ENCODE measurements around the gene ZSCAN32. TPM values are rescaled to one million over a fixed set of nuclear protein-coding genes. Genes with fewer than 3 reads are reported as not detected.

Gene ZSCAN32
- polyA plus RNA-seq, 1 of the 3 experiments (the other 2 are of a cell fraction): 10.8 TPM

DNA sequence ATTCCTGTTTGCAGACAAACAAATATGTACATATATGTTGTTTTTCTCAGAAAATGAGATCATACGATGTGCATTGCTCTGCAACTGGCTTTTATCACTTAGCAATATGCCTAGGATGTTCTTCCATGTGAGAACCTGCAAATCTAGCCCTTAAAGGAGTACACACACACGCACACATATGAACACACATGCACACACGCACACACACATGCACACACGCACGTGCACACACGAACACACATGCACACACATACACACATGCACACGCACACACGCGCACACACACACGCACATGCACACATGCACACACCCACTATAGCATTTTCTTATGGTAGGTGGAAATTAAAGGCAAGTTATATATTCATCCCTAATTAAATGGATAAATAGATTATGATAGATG lies 53.2 kb downstream of the ZSCAN32 start:
- WGBS (ENCODE audit: low lambda C conversion rate): 11% methylated on average over 10 of the region's 10 CpGs
- H3K9me3 ChIP-seq: no peaks in the 10 kb centered on the region
- H3K27me3 ChIP-seq (ENCODE audit: insufficient read depth): peaks cover 30% of the 10 kb centered on the region
- no peaks in the 10 kb centered on the region for H3K79me2 ChIP-seq (ENCODE audit: insufficient read depth)
- TF ChIP-seq TCF12 (IDR thresholded peaks at IDR 0.05) (no peak), GABPA (IDR thresholded peaks at IDR 0.05; ENCODE audit: low read depth) (no peak), MXI1 (IDR thresholded peaks at IDR 0.05; ENCODE audit: low read depth, low read length) (no peak), RXRA (IDR thresholded peaks at IDR 0.05; ENCODE audit: borderline replicate concordance, low read depth) (no peak), TEAD4 (IDR thresholded peaks at IDR 0.05; ENCODE audit: borderline replicate concordance, insufficient read depth) (no peak), YY1 (IDR thresholded peaks at IDR 0.05; ENCODE audit: low read depth) (no peak)
- TF ChIP-seq, protein P1, sequence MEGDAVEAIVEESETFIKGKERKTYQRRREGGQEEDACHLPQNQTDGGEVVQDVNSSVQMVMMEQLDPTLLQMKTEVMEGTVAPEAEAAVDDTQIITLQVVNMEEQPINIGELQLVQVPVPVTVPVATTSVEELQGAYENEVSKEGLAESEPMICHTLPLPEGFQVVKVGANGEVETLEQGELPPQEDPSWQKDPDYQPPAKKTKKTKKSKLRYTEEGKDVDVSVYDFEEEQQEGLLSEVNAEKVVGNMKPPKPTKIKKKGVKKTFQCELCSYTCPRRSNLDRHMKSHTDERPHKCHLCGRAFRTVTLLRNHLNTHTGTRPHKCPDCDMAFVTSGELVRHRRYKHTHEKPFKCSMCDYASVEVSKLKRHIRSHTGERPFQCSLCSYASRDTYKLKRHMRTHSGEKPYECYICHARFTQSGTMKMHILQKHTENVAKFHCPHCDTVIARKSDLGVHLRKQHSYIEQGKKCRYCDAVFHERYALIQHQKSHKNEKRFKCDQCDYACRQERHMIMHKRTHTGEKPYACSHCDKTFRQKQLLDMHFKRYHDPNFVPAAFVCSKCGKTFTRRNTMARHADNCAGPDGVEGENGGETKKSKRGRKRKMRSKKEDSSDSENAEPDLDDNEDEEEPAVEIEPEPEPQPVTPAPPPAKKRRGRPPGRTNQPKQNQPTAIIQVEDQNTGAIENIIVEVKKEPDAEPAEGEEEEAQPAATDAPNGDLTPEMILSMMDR (IDR thresholded peaks at IDR 0.05): no peak
- TF ChIP-seq, protein P2, sequence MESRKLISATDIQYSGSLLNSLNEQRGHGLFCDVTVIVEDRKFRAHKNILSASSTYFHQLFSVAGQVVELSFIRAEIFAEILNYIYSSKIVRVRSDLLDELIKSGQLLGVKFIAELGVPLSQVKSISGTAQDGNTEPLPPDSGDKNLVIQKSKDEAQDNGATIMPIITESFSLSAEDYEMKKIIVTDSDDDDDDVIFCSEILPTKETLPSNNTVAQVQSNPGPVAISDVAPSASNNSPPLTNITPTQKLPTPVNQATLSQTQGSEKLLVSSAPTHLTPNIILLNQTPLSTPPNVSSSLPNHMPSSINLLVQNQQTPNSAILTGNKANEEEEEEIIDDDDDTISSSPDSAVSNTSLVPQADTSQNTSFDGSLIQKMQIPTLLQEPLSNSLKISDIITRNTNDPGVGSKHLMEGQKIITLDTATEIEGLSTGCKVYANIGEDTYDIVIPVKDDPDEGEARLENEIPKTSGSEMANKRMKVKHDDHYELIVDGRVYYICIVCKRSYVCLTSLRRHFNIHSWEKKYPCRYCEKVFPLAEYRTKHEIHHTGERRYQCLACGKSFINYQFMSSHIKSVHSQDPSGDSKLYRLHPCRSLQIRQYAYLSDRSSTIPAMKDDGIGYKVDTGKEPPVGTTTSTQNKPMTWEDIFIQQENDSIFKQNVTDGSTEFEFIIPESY (IDR thresholded peaks at IDR 0.05; ENCODE audit: borderline replicate concordance, low read depth): no peak
- no peak overlapping the region for H3K27ac ChIP-seq (ENCODE audit: low read depth in 2 of 2, low read length in 1 of 2)
- H3K36me3 ChIP-seq (replicated peaks in 1 of 2; ENCODE audit: control insufficient read depth in 1 of 2, insufficient read depth in 2 of 2, low read length in 1 of 2): no peaks in the 10 kb centered on the region
- H2AFZ ChIP-seq (ENCODE audit: low read depth): no peak overlapping the region
- no peak overlapping the region for H3K4me2 ChIP-seq
- H3K4me3 ChIP-seq (ENCODE audit: low read depth in 2 of 2, low read length in 1 of 2): no peak overlapping the region
- POLR2A ChIA-PET: no interaction called here
- CTCF ChIA-PET: no interaction called here
- no peaks in the 10 kb centered on the region for H3K9me2 ChIP-seq
- DNase-seq: no peak
- H3K9ac ChIP-seq: no peak overlapping the region
- H3K4me1 ChIP-seq (ENCODE audit: control insufficient read depth in 1 of 2, insufficient read depth in 2 of 2, low read depth in 1 of 2, low read length in 1 of 2): no peaks in the 10 kb centered on the region; a peak in 1 of 4 replicates
- peaks cover 4% of the 10 kb centered on the region for H3F3A ChIP-seq (replicated peaks; ENCODE audit: insufficient read depth)
- H4K20me1 ChIP-seq (ENCODE audit: insufficient read depth): no peaks in the 10 kb centered on the region

DNA sequence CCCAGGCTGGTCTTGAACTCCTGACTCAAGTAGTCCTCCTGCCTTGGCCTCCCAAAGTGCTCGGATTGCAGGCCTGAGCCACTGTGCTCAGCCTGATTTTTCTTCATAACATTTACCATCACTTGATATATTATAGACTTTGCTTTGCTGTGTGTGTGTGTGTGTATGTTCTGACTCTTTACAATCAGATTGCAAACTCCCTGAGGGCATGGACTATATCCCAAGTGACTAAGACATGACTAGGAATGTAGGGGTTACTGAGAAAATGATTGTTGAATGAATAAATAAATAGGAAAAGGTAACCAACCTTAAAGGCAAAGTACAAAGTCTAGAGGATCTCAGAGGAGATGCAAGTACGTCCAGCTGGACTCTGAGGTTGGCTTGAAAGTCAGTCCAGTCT lies 54.8 kb downstream of the ZSCAN32 start:
- no peak for DNase-seq
- Histone ChIP-seq H3K27me3 (ENCODE audit: insufficient read depth) (peaks cover 36% of the 10 kb centered on the region), H3K27ac (ENCODE audit: low read depth in 2 of 2, low read length in 1 of 2) (no peak overlapping the region), H3K9me3 (no peaks in the 10 kb centered on the region), H3K9me2 (no peaks in the 10 kb centered on the region; the same call in 1 of the 2 replicates), H3K4me2 (no peak overlapping the region), H3K4me1 (ENCODE audit: control insufficient read depth in 1 of 2, insufficient read depth in 2 of 2, low read depth in 1 of 2, low read length in 1 of 2) (no peaks in the 10 kb centered on the region; a peak in 1 of 4 replicates), H3K9ac (no peak overlapping the region), H3K79me2 (ENCODE audit: insufficient read depth) (no peaks in the 10 kb centered on the region), H3K36me3 (replicated peaks in 1 of 2; ENCODE audit: control insufficient read depth in 1 of 2, insufficient read depth in 2 of 2, low read length in 1 of 2) (no peaks in the 10 kb centered on the region), H3F3A (replicated peaks; ENCODE audit: insufficient read depth) (no peaks in the 10 kb centered on the region), H4K20me1 (ENCODE audit: insufficient read depth) (no peaks in the 10 kb centered on the region), H3K4me3 (ENCODE audit: low read depth in 2 of 2, low read length in 1 of 2) (no peak overlapping the region), H2AFZ (ENCODE audit: low read depth) (no peak overlapping the region)
- CTCF ChIA-PET: no interaction called here
- TF ChIP-seq, protein P2 (IDR thresholded peaks at IDR 0.05; ENCODE audit: borderline replicate concordance, low read depth): no peak
- TF ChIP-seq YY1 (IDR thresholded peaks at IDR 0.05; ENCODE audit: low read depth) (no peak), EZH2phosphoT487 (IDR thresholded peaks at IDR 0.05; ENCODE audit: borderline replicate concordance, low read depth) (no peak)
- POLR2A ChIA-PET: no interaction called here
- WGBS (ENCODE audit: low lambda C conversion rate): 2% methylated on average over 2 of the region's 2 CpGs

Other genes with a start within 250 kb of the ZSCAN32 start
- 0.54 and 0.71 TPM in 2 replicates for gene OR1F1, start 212.8 kb downstream of the ZSCAN32 start, polyA plus RNA-seq (2012; rRNA removed)
- gene ZNF200, start 165.8 kb downstream of the ZSCAN32 start, polyA plus RNA-seq (2012; rRNA removed): 2.8 and 3.5 TPM in 2 replicates
- gene MEFV, start 144.4 kb downstream of the ZSCAN32 start, polyA plus RNA-seq (2012; rRNA removed): 0.02 TPM in 1 of 2 replicates, not detected in the other
- gene ZNF263, start 117.5 kb downstream of the ZSCAN32 start, polyA plus RNA-seq (2012; rRNA removed): 13.7 and 16.4 TPM in 2 replicates
- gene TIGD7, start 95.6 kb downstream of the ZSCAN32 start, polyA plus RNA-seq (2012; rRNA removed): 1.2 and 2.3 TPM in 2 replicates
- 7.2 and 10.5 TPM in 2 replicates for gene ZNF75A, start 95.5 kb downstream of the ZSCAN32 start, polyA plus RNA-seq (2012; rRNA removed)
- gene OR2C1, start 45.1 kb downstream of the ZSCAN32 start, polyA plus RNA-seq (2012; rRNA removed): not detected in 2 replicates
- gene ZNF174, start 211 bp upstream of the ZSCAN32 start, polyA plus RNA-seq (2012; rRNA removed): 10.5 and 12.9 TPM in 2 replicates
- 1.1 and 1.3 TPM in 2 replicates for gene ZNF597, start 42.5 kb upstream of the ZSCAN32 start, polyA plus RNA-seq (2012; rRNA removed)
- 17.2 and 21.5 TPM in 2 replicates for gene NAA60, start 42.7 kb upstream of the ZSCAN32 start, polyA plus RNA-seq (2012; rRNA removed)
- not detected in 2 replicates for gene C16orf90, start 94.5 kb upstream of the ZSCAN32 start, polyA plus RNA-seq (2012; rRNA removed)
- gene CLUAP1, start 100.0 kb upstream of the ZSCAN32 start, polyA plus RNA-seq (2012; rRNA removed): 18.0 and 19.5 TPM in 2 replicates
- not detected in 2 replicates for gene NLRC3, start 176.4 kb upstream of the ZSCAN32 start, polyA plus RNA-seq (2012; rRNA removed)
- gene SLX4, start 210.6 kb upstream of the ZSCAN32 start, polyA plus RNA-seq (2012; rRNA removed): 1.9 and 2.1 TPM in 2 replicates

Measured in SK-N-SH (cell line).